Right atrium auricular region (tissue), 2 donors: ENCODE measurements around the gene ASH1L. TPM values are rescaled to one million over a fixed set of nuclear protein-coding genes. Genes with fewer than 3 reads are reported as not detected.
A peak's percentile ranks its signal among the peaks of the same experiment; 100 is the strongest.

Experiments
- DNase-seq: peaks from one replicate; pipeline ENCODE4 v3.0.0-alpha.2; 2019; ENCODE audit warnings: low spot score
- H3K27ac ChIP-seq, 2 donors: fragments of 200-600 bp; sonication (generic); 1 replicate in 1 of 2; 2 replicates in 1 of 2; pipeline ENCODE4 v1.5.1; 2016 to 2019
- H3K27me3 ChIP-seq, 2 donors: fragments of 200-600 bp; sonication (generic); one replicate each; pipeline versions ENCODE4 v1.5.1 to v1.6.0; 2017 to 2019
- H3K36me3 ChIP-seq: fragments of 200-600 bp; sonication (generic); one replicate; pipeline ENCODE4 v1.5.1; 2016
- H3K4me1 ChIP-seq, 2 donors: fragments of 200-600 bp; sonication (generic); one replicate each; pipeline versions ENCODE4 v1.5.1 to v1.6.0; 2017 to 2019
- H3K4me3 ChIP-seq, 2 donors: fragments of 200-600 bp; sonication (generic); 1 replicate in 1 of 2; 2 replicates in 1 of 2; pipeline ENCODE4 v1.5.1; 2017 to 2019; ENCODE audit warnings: mild to moderate bottlenecking in 1 of 2, moderate library complexity in 1 of 2
- H3K9me3 ChIP-seq, 2 donors: fragments of 200-600 bp; sonication (generic); one replicate each; pipeline ENCODE4 v1.5.1; 2019
- total RNA-seq, 2 donors: library from RNA; depleted of rRNA; stranded (reverse); fragments of >200 nt; gene quantifications; one replicate each; pipeline ENCODE4 v1.1.0, GENCODE V29; 2016
- TF ChIP-seq, protein P1 (sequence below), 2 donors: fragments of 200-600 bp; sonication (generic); IDR thresholded peaks; one replicate each; pipeline ENCODE4 v1.5.1; 2019; ENCODE audit warnings: antibody characterized with exemption in 2 of 2

Gene ASH1L
- total RNA-seq, 2 donors from 2014 or later = 37.2 to 50.2 TPM

- Histone ChIP-seq H3K27ac (peak within 1 kb of the TSS; percentile 97 to 99), H3K4me3 (peak within 1 kb of the TSS; percentile 41 to 80), H3K9me3 (no peaks in the 10 kb centered on the region), H3K36me3 (peaks cover 13% of the 10 kb centered on the region), H3K4me1 (peaks cover 0 to 45% of the 10 kb centered on the region in 2 donors), H3K27me3 (no peaks in the 10 kb centered on the region)
- TF ChIP-seq, protein P1, sequence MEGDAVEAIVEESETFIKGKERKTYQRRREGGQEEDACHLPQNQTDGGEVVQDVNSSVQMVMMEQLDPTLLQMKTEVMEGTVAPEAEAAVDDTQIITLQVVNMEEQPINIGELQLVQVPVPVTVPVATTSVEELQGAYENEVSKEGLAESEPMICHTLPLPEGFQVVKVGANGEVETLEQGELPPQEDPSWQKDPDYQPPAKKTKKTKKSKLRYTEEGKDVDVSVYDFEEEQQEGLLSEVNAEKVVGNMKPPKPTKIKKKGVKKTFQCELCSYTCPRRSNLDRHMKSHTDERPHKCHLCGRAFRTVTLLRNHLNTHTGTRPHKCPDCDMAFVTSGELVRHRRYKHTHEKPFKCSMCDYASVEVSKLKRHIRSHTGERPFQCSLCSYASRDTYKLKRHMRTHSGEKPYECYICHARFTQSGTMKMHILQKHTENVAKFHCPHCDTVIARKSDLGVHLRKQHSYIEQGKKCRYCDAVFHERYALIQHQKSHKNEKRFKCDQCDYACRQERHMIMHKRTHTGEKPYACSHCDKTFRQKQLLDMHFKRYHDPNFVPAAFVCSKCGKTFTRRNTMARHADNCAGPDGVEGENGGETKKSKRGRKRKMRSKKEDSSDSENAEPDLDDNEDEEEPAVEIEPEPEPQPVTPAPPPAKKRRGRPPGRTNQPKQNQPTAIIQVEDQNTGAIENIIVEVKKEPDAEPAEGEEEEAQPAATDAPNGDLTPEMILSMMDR (IDR thresholded peaks at IDR 0.05) = peak in 1 of 2 donors; percentile 16
- DNase-seq = peak; percentile 84
Measured at GRCh38 chr1:155320661-155321617, 241.7 kb downstream of the ASH1L start, which contains the start of gene RUSC1. Gene RUSC1 (plus strand): TSS chr1:155320894. CDS start chr1:155321774, 880 bp downstream.

GRCh38 chr1:155320252-155320651 is 242.4 kb downstream of the ASH1L start:
- Histone ChIP-seq H3K9me3 (no peaks in the 10 kb centered on the region), H3K4me3 (peak overlapping the region; percentile 41 to 80), H3K27me3 (no peaks in the 10 kb centered on the region), H3K27ac (peak overlapping the region; percentile 97 to 99), H3K36me3 (peaks cover 13% of the 10 kb centered on the region), H3K4me1 (peaks cover 0 to 38% of the 10 kb centered on the region in 2 donors)
- DNase-seq = no peak
- TF ChIP-seq, protein P1 (IDR thresholded peaks at IDR 0.05) = no peak

GRCh38 chr1:155319536-155319935 is 243.1 kb downstream of the ASH1L start:
- Histone ChIP-seq H3K36me3 (peaks cover 20% of the 10 kb centered on the region), H3K4me1 (peaks cover 0 to 31% of the 10 kb centered on the region in 2 donors), H3K4me3 (no peak overlapping the region), H3K9me3 (no peaks in the 10 kb centered on the region), H3K27ac (no peak overlapping the region), H3K27me3 (no peaks in the 10 kb centered on the region)
- TF ChIP-seq, protein P1 (IDR thresholded peaks at IDR 0.05) = no peak
- no peak for DNase-seq

DNA sequence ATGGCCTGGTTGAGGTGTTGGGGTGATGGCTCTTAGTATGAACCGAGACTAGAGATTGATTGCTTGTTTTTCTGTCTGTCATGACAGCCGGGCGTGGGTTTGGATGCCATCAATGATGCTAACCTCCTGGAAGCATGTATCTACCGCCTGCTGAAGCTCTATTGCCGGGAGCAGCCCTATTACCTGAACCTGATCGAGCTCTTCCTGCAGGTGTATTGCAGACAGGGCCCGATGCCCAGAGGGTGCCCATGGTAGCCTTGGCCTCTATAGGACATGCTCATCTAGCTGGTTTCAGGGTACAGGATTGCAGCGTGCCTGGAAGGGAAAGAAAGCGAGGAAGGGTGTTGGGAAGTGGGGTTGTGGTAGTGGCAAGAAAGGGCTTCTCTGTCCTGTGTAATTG is 244.5 kb downstream of the ASH1L start:
- Histone ChIP-seq H3K4me1 (peaks cover 0 to 31% of the 10 kb centered on the region in 2 donors), H3K9me3 (no peaks in the 10 kb centered on the region), H3K27ac (no peak overlapping the region), H3K4me3 (no peak overlapping the region), H3K27me3 (no peaks in the 10 kb centered on the region), H3K36me3 (peaks cover 26% of the 10 kb centered on the region)
- TF ChIP-seq, protein P1 (IDR thresholded peaks at IDR 0.05) = no peak
- no peak for DNase-seq

GRCh38 chr1:155316922-155317321 is 245.7 kb downstream of the ASH1L start:
- H3K4me1 ChIP-seq = peaks cover 0 to 21% of the 10 kb centered on the region in 2 donors
- TF ChIP-seq, protein P1 (IDR thresholded peaks at IDR 0.05) = no peak
- no peak overlapping the region for H3K27ac ChIP-seq
- H3K36me3 ChIP-seq = peaks cover 29% of the 10 kb centered on the region
- H3K4me3 ChIP-seq = no peak overlapping the region
- H3K27me3 ChIP-seq = no peaks in the 10 kb centered on the region
- DNase-seq = no peak
- H3K9me3 ChIP-seq = no peaks in the 10 kb centered on the region
